Measurements from ENCODE around the gene IL12RB2. TPM values are rescaled to one million over a fixed set of nuclear protein-coding genes. Genes with fewer than 3 reads are reported as not detected.

The IL12RB2 gene
- total and polyA plus RNA-seq, 2 donors from 2014 or later: 0.26 to 1.5 TPM

DNA sequence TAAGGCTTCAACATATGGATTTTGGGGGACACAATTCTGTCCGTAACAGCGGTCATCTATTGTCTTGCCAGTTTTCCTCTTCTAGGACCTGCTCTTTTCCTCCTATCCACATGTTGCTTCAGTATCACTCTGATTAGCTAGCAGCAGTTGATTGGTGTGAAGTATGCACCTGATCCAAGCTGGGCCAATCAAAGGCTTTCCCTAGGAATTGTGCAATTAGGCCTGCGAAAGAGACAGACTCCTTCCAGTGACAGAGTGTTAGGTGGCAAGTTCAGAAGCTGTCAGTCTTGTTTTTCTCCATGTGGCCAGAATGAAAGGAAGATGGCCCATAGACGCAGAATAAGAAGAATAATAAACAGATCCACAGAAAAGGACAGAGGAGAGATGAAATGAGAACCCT, 34.1 kb upstream of the IL12RB2 start:
- TF ChIP-seq, protein P1, sequence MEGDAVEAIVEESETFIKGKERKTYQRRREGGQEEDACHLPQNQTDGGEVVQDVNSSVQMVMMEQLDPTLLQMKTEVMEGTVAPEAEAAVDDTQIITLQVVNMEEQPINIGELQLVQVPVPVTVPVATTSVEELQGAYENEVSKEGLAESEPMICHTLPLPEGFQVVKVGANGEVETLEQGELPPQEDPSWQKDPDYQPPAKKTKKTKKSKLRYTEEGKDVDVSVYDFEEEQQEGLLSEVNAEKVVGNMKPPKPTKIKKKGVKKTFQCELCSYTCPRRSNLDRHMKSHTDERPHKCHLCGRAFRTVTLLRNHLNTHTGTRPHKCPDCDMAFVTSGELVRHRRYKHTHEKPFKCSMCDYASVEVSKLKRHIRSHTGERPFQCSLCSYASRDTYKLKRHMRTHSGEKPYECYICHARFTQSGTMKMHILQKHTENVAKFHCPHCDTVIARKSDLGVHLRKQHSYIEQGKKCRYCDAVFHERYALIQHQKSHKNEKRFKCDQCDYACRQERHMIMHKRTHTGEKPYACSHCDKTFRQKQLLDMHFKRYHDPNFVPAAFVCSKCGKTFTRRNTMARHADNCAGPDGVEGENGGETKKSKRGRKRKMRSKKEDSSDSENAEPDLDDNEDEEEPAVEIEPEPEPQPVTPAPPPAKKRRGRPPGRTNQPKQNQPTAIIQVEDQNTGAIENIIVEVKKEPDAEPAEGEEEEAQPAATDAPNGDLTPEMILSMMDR (IDR thresholded peaks at IDR 0.05; ENCODE audit: borderline replicate concordance, extremely low read depth, insufficient read depth): no peak
- intact Hi-C loops (cut with DNase I): no loop called here
- DNase-seq (no peak), FAIRE-seq (no peak)
- H3K4me1 ChIP-seq (ENCODE audit: control insufficient read depth in 2 of 3, insufficient read depth in 2 of 3, low read depth in 1 of 3, low read length in 3 of 3): no peaks in the 10 kb centered on the region
- no peaks in the 10 kb centered on the region for H3K27me3 ChIP-seq (ENCODE audit: control insufficient read depth, insufficient read depth, low read length)
- H3K27ac ChIP-seq (ENCODE audit: low read depth in 2 of 2, low read length in 2 of 2): no peak overlapping the region
- no peaks in the 10 kb centered on the region for H3K36me3 ChIP-seq (ENCODE audit: control insufficient read depth in 2 of 3, insufficient read depth in 3 of 3, low read length in 3 of 3)
- no peak overlapping the region for H3K4me3 ChIP-seq (ENCODE audit: low read length in 3 of 3)
- H3K9me3 ChIP-seq (ENCODE audit: control insufficient read depth in 2 of 3, insufficient read depth in 1 of 3, low read length in 3 of 3): peaks cover 0 to 8% (median 4%) of the 10 kb centered on the region in 3 donors
- H3K9ac ChIP-seq (ENCODE audit: low read length in 3 of 3): no peak overlapping the region

DNA sequence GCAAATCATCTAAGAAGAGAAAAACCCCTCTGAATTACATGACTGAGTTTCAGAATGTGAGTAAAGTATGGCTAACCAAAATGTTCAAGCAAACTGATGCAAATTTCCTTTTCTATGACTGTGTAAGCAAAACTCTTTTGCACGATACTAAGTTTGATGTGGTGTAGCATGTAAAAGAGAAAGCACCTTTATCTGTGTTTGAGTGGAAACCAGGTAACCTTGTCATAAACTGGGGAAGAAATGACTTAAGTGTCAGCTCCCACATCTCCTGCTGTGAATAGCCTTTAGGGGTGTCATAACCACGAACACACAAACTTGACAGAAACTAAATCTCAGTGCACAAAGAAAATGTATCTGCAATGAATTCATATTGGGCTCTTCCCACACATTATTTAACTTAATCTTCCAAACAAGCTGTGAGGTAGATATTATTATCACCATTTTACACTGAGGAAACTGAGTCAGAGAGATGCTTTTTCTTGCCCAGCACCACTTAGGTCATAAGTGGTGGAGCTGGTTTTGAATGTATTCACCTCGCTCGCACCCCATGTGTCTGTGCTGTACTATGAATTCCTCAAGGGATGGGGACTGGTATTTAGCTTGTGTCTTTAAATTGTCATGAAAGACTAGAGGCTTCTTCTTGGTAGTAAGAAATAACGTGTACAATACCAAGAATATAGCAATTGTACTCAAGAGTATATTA, 32.9 kb upstream of the IL12RB2 start:
- no peaks in the 10 kb centered on the region for H3K27me3 ChIP-seq (ENCODE audit: control insufficient read depth, insufficient read depth, low read length)
- peaks cover 0 to 8% (median 4%) of the 10 kb centered on the region in 3 donors for H3K9me3 ChIP-seq (ENCODE audit: control insufficient read depth in 2 of 3, insufficient read depth in 1 of 3, low read length in 3 of 3)
- no peak overlapping the region for H3K4me3 ChIP-seq (ENCODE audit: low read length in 3 of 3)
- no peak overlapping the region for H3K27ac ChIP-seq (ENCODE audit: low read depth in 2 of 2, low read length in 2 of 2)
- H3K9ac ChIP-seq (ENCODE audit: low read length in 3 of 3): no peak overlapping the region
- no peak for DNase-seq
- no peak for FAIRE-seq
- intact Hi-C loops (cut with DNase I): no loop called here
- no peaks in the 10 kb centered on the region for H3K4me1 ChIP-seq (ENCODE audit: control insufficient read depth in 2 of 3, insufficient read depth in 2 of 3, low read depth in 1 of 3, low read length in 3 of 3)
- TF ChIP-seq, protein P1 (IDR thresholded peaks at IDR 0.05; ENCODE audit: borderline replicate concordance, extremely low read depth, insufficient read depth): no peak
- no peaks in the 10 kb centered on the region for H3K36me3 ChIP-seq (ENCODE audit: control insufficient read depth in 2 of 3, insufficient read depth in 3 of 3, low read length in 3 of 3)

DNA sequence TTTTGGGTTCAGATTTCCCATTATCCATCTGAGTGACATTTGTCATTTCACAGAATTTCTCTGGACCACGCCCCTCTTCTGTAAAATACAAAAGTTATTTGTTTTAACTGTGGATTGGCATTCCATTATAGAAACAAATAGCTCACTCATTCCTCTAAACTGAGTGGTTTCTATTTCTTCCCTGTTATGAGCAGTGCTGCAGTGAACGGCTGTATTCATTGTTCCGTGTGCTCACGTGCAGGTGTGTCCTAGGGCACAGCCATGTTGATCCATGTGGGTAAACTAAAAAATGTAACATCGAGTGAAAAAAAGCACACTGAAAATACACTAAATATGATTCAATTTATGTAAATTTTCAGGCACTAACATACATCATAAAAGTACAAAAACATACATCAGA, 27.0 kb upstream of the IL12RB2 start:
- DNase-seq (peak in 1 of 5 donors; percentile 14), FAIRE-seq (no peak)
- H3K27ac ChIP-seq (ENCODE audit: low read depth in 2 of 2, low read length in 2 of 2): no peak overlapping the region
- no peaks in the 10 kb centered on the region for H3K9me3 ChIP-seq (ENCODE audit: control insufficient read depth in 2 of 3, insufficient read depth in 1 of 3, low read length in 3 of 3)
- H3K4me1 ChIP-seq (ENCODE audit: control insufficient read depth in 2 of 3, insufficient read depth in 2 of 3, low read depth in 1 of 3, low read length in 3 of 3): peaks cover 0 to 2% (median 0%) of the 10 kb centered on the region in 3 donors
- H3K27me3 ChIP-seq (ENCODE audit: control insufficient read depth, insufficient read depth, low read length): no peaks in the 10 kb centered on the region
- no peak overlapping the region for H3K9ac ChIP-seq (ENCODE audit: low read length in 3 of 3)
- TF ChIP-seq, protein P1 (IDR thresholded peaks at IDR 0.05; ENCODE audit: borderline replicate concordance, extremely low read depth, insufficient read depth): no peak
- no peaks in the 10 kb centered on the region for H3K36me3 ChIP-seq (ENCODE audit: control insufficient read depth in 2 of 3, insufficient read depth in 3 of 3, low read length in 3 of 3)
- intact Hi-C loops (cut with DNase I): no loop called here
- no peak overlapping the region for H3K4me3 ChIP-seq (ENCODE audit: low read length in 3 of 3)

Data from kidney (tissue), 14 donors.